HG03196 (cell line): ENCODE results near the gene WWP2.

Experiments used
- ATAC-seq: cut with Tn5 transposase; IDR thresholded peaks from one replicate; pipeline ENCODE4 v1.9.1; 2021; ENCODE audit not compliant: unreplicated experiment

Gene WWP2

GRCh38 chr16:69855592-69855991 is 93.5 kb downstream of the WWP2 start:
- no peak for ATAC-seq

DNA sequence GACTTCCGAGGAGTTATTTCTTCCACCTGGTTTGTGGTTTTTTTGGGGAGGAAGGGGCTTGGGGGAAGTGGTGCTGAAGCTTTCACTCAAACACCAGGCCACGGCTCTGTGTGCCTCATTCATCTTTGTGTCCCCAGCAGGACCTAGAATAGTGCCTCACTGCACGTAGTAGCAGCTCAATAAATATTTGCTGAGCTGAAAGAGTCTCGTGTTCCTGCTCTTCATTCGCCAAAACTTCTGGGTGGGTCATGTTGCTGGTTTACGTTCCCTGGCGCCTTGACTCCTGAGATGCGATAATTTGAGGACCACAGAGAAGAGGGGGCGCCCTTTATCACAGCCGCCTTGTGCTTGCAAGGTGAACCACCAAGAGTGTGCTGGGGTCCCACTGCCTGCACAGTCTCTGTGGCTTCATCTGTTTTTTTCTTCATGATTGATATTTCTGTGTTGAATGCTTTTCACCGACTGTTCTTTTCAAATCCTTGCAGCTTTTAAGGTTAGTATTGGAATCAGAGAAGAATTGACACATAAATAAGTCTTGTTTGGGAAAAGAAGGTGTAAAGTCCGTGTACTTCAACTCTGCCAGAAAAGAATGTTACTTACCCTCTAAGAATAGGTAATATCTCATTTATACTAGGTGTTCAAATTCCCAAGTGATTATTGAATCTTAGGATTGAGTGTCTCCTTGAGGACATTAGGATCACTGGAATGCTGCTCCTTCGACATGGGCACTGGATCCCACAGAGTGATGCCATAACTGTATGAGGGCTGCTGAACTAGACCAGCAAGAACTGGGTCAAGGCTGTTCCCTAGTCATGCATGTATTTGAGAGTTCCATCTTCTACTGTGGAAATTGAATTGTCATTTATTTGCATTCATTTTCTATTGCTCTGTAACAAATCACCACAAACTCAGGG is 96.3 kb downstream of the WWP2 start:
- no peak for ATAC-seq

GRCh38 chr16:69859105-69859989 is 97.2 kb downstream of the WWP2 start:
- no peak for ATAC-seq

GRCh38 chr16:69860233-69861231 is 98.4 kb downstream of the WWP2 start:
- no peak for ATAC-seq

- no peak for ATAC-seq
Measured at GRCh38 chr16:69861292-69862030, 99.3 kb downstream of the WWP2 start.

DNA sequence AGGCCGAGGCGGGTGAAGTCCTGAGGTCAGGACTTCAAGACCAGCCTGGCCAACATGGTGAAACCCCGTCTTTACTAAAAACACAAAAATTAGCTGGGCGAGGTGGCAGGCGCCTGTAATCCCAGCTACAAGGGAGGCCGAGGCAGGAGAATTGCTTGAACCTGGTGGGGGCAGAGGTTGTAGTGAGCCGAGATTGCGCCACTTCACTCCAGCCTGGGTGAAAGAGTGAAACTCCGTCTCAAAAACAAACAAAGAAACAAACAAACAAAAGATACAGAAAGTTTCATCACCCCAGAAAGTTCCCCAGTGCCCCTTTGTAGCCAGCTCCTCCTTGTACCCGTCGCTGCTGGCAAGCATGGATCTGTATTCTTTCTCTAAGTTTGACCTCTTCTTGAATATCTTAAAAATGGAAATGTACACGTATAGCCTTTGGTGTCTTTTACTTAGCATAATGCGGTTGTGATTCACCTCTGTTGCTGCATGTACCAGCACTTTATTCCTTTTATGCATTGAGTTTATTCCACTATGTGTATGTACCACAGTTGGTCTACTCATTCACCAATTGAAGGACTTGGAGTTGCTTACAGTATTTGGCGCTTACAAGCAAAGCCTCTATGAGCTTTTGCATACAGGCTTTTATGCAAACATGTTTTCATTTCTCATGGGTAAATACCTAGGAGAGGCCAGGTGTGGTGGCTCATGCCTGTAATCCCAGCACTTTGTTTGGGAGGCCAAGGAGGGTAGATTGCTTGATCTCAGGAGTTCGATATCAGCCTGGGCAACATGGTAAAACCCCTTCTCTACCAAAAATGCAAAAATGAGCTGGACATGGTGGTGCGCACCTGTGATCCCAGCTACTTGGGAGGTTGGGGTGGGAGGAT is 101.5 kb downstream of the WWP2 start:
- ATAC-seq, result no peak

GRCh38 chr16:69865701-69866100 is 103.6 kb downstream of the WWP2 start:
- no peak for ATAC-seq

- no peak for ATAC-seq
Measured at GRCh38 chr16:69867784-69868560, 105.8 kb downstream of the WWP2 start.

DNA sequence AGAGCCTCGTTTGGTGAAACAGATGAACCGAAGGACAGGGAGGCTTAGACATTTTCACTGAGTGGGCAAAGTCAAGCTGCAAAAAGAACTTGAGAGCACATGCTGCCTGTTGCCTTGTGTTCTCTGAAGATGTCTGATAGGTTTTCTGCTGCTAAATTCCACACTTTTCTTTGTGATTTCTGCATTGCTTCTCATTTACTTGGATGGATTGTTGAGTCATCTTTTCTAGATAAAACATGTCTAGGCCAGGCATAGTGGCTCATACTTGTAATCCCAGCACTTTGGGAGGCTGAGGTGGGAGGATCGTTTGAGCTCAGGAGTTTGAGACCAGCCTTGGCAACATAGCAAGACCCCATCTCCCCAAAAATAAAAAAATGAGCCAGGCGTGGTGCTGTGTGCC is 108.6 kb downstream of the WWP2 start:
- ATAC-seq, result no peak

- no peak for ATAC-seq
Measured at GRCh38 chr16:69871708-69872107, 109.6 kb downstream of the WWP2 start.

DNA sequence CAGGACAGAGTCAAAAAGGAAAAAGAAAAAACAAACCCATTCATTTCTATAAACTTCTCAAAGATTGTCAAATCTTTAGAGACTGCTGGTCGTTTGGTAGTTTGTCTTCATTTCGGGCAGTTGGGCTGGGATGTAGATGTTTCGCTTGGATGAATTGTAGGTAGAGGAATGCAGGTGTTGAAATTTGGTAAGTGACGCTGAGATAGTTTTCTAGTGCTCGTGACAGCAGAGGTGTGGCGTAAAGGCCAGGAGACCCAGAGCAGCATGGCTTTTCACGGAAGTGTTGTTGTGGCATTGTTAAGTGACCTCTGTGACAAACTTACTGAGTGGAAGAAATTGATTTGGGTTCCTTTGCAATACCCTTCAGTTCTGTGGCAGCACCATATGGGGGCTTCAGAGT is 110.8 kb downstream of the WWP2 start:
- ATAC-seq, result no peak

DNA sequence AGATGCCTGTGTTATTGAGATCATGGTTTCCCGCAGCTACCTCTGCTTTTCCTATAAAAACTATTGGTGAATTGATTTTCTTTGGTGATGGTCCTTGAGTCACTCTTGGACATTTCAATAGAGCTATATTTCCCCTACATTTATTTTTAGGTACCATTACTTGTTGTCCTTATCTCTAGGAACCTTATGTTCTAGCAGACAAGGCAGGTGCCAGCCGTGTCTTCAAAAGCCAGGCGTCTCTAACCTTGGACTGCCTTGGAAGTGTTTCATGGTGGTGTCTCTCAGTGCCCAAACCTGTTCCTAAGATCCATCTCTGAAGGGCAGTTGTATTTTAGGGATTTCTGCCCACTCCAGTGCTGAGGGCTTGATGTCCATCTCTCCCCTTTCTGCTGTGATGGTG is 111.7 kb downstream of the WWP2 start:
- ATAC-seq, result no peak

- ATAC-seq, result no peak
Measured at GRCh38 chr16:69874271-69874670, 112.1 kb downstream of the WWP2 start.

GRCh38 chr16:69880640-69881133 is 118.6 kb downstream of the WWP2 start:
- ATAC-seq, result no peak

GRCh38 chr16:69881141-69881540 is 119.0 kb downstream of the WWP2 start:
- ATAC-seq, result no peak

- ATAC-seq, result no peak
Measured at GRCh38 chr16:69883744-69884143, 121.6 kb downstream of the WWP2 start.

DNA sequence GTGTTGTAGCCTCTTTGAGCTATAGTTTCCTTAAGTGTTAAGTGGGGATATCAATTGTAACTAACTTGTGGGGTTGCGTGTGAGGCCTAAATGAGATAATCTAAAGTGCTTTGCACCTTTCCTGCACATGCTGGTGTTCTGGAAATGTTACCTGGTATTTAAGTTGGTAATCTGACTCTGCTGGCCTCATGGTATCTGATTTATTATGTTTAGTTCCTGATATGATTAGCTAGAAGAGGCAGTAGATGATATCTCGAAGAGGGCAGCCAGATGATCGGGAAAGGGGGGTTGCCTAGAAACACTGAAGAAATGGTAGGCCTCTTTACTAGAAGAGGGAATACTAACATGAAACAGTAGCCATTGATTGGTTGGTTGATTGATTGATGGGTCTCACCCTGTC is 123.6 kb downstream of the WWP2 start:
- ATAC-seq, result no peak

DNA sequence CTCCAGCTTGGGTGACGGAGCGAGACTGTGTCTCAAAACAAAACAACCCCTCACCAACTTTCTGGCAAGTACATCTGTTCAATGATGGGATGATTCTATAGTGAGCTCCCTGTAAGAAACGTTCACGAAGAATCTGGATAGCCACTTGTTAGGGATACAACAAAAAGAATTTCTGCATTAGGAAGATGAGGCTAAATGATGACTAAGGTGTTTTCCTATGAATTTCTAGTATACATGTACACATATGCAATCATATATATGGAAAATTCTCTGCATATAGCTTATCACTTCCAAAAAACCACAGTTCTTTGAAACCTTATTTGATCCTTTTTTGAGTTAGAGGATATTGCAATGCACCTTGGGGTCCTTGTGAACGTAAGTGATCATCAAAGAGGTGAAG is 124.6 kb downstream of the WWP2 start:
- no peak for ATAC-seq
